Panc1 (cell line): Measurements from ENCODE around the gene AMFR. TPM values are rescaled to one million over a fixed set of nuclear protein-coding genes. Genes with fewer than 3 reads are reported as not detected.

Experiments used
- ATAC-seq: fragments of 200-7000 bp; cut with Tn5 transposase; 2 replicates; pipeline ENCODE4 v1.9.1; 2020; ENCODE audit warnings: mild to moderate bottlenecking, moderate library complexity
- BruUV-seq: library from RNA; stranded (reverse); fragments of 400-500 nt; replicated peaks from 2 replicates; lab custom pipeline; 2021; lab: Mats Ljungman, UMichigan
- CTCF ChIA-PET: fragments of 300-600 bp; sonication (Branson Sonifier 250); formaldehyde crosslinking; loops from one replicate; lab custom pipeline; 2022; ENCODE audit warnings: antibody characterized with exemption; lab: Charles Lee
- POLR2A ChIA-PET: fragments of 300-600 bp; sonication (Branson Sonifier 250); formaldehyde crosslinking; loops from one replicate; lab custom pipeline; 2022; ENCODE audit warnings: antibody characterized with exemption; lab: Charles Lee
- DNase-seq: peaks from one replicate; pipeline ENCODE4 v3.0.0-alpha.2; 2010; ENCODE audit warnings: low read depth, low spot score
- H3K27ac ChIP-seq: 2 replicates; pipeline ENCODE4 v1.5.1; 2011; ENCODE audit warnings: mild to moderate bottlenecking, low read length, inconsistent platforms
- H3K27me3 ChIP-seq: fragments of 200-500 bp; sonication (Bioruptor generic); 2 replicates; pipeline ENCODE4 v1.6.0; 2014; ENCODE audit warnings: low read length, inconsistent platforms; ENCODE audit not compliant: control insufficient read depth, insufficient read depth
- H3K36me3 ChIP-seq: fragments of 200-500 bp; sonication (Bioruptor generic); 2 replicates; pipeline ENCODE4 v1.5.1; 2014; ENCODE audit warnings: inconsistent platforms, mild to moderate bottlenecking, low read length, moderate library complexity; ENCODE audit not compliant: control insufficient read depth, insufficient read depth
- H3K4me1 ChIP-seq: 2 replicates; pipeline ENCODE4 v1.5.1; 2011; ENCODE audit warnings: inconsistent platforms, mild to moderate bottlenecking, low read length, moderate library complexity; ENCODE audit not compliant: control insufficient read depth, insufficient read depth
- H3K4me3 ChIP-seq, 2 experiments: 2 replicates each; pipeline ENCODE4 v1.5.1; 2011 to 2012; ENCODE audit warnings: low read depth in 2 of 2, low read length in 2 of 2, mild to moderate bottlenecking in 2 of 2, inconsistent platforms in 1 of 2, moderate library complexity in 1 of 2
- H3K9me3 ChIP-seq: fragments of 200-500 bp; sonication (Bioruptor generic); 2 replicates; pipeline ENCODE4 v1.5.1; 2014; ENCODE audit warnings: low read depth, mild to moderate bottlenecking, inconsistent platforms, low read length, moderate library complexity; ENCODE audit not compliant: control insufficient read depth, insufficient read depth
- CTCF ChIP-seq: fragments of 450-650 bp; IDR thresholded peaks from 2 replicates; pipeline ENCODE4 v1.5.1; 2017; ENCODE audit warnings: mild to moderate bottlenecking
- POLR2AphosphoS5 ChIP-seq: IDR thresholded peaks from 2 replicates; pipeline ENCODE4 v1.6.1; 2012; ENCODE audit warnings: mild to moderate bottlenecking, low read depth, low read length, moderate library complexity
- REST ChIP-seq, 2 experiments: IDR thresholded peaks; 2 replicates each; pipeline ENCODE4 v1.6.1; 2011 to 2012; ENCODE audit warnings: low read depth in 2 of 2, control low read depth in 1 of 2, low read length in 1 of 2, mild to moderate bottlenecking in 1 of 2, moderate library complexity in 1 of 2; ENCODE audit not compliant: insufficient read depth in 1 of 2
- SIN3A ChIP-seq: IDR thresholded peaks from 2 replicates; pipeline ENCODE4 v1.6.1; 2012; ENCODE audit warnings: low read depth, mild to moderate bottlenecking, low read length, moderate library complexity, borderline replicate concordance; ENCODE audit not compliant: insufficient read depth
- TCF7L2 ChIP-seq: IDR thresholded peaks from 2 replicates; pipeline ENCODE4 v1.6.1; 2011; ENCODE audit warnings: mild to moderate bottlenecking, low read depth, low read length, inconsistent platforms
- in situ Hi-C: cut with HindIII; loops from 2 replicates; pipeline ENCODE4 v1.10.0; 2016; ENCODE audit warnings: low sequenced_read_pairs, low pct_unique_long_range_greater_than_20kb
- intact Hi-C: fragments of 100-400 bp; cut with micrococcal nuclease; formaldehyde crosslinking; loops from one replicate; pipeline ENCODE4 v1.10.0; 2022; ENCODE audit not compliant: unreplicated experiment
- total RNA-seq: library from RNA; stranded (reverse); gene quantifications from one replicate; pipeline ENCODE4 v1.2.1, GENCODE V29; 2021; ENCODE audit not compliant: unreplicated experiment

AMFR gene
- total RNA-seq, 1 experiment from 2014 or later = 89.6 TPM

- intact Hi-C loops = no loop called here
- no peaks in the 10 kb centered on the region for H3K27me3 ChIP-seq
- DNase-seq (no peak), ATAC-seq (no peak)
- no TSS peak for BruUV-seq
- no peak for TF ChIP-seq SIN3A
- TF ChIP-seq CTCF = no peak
- no peak for TF ChIP-seq REST (IDR thresholded peaks at IDR 0.05; ENCODE audit: insufficient read depth in 1 of 2, low read depth in 2 of 2, low read length in 1 of 2)
- no peak for TF ChIP-seq TCF7L2
- no peak for TF ChIP-seq POLR2AphosphoS5
- H3K4me1 ChIP-seq = no peaks in the 10 kb centered on the region
- no peaks in the 10 kb centered on the region for H3K36me3 ChIP-seq
- in situ Hi-C loops = no loop called here
- POLR2A ChIA-PET = no interaction called here
- no peak overlapping the region for H3K27ac ChIP-seq
- CTCF ChIA-PET = no interaction called here
- H3K4me3 ChIP-seq = no peak overlapping the region
- no peaks in the 10 kb centered on the region for H3K9me3 ChIP-seq
These were observed 77.7 kb downstream of the AMFR start for GRCh38 chr16:56347670-56348069.

GRCh38 chr16:56347166-56347565 is 78.2 kb downstream of the AMFR start:
- CTCF ChIA-PET = no interaction called here
- no peak for ATAC-seq
- intact Hi-C loops = no loop called here
- no peak for TF ChIP-seq CTCF
- TF ChIP-seq POLR2AphosphoS5 = no peak
- no peak for TF ChIP-seq REST (IDR thresholded peaks at IDR 0.05; ENCODE audit: insufficient read depth in 1 of 2, low read depth in 2 of 2, low read length in 1 of 2)
- no peak for TF ChIP-seq TCF7L2
- TF ChIP-seq SIN3A = no peak
- in situ Hi-C loops = no loop called here
- H3K27ac ChIP-seq = no peak overlapping the region
- no peaks in the 10 kb centered on the region for H3K9me3 ChIP-seq
- POLR2A ChIA-PET = no interaction called here
- no peaks in the 10 kb centered on the region for H3K4me1 ChIP-seq
- no peak overlapping the region for H3K4me3 ChIP-seq
- BruUV-seq = no TSS peak
- no peaks in the 10 kb centered on the region for H3K36me3 ChIP-seq
- DNase-seq = no peak
- no peaks in the 10 kb centered on the region for H3K27me3 ChIP-seq
